NCI-H1105 (cell line): ENCODE results near the gene COPS7A.
A peak's percentile ranks its signal among the peaks of the same experiment; 100 is the strongest.

ENCODE experiments used
- DNase-seq: peaks from one replicate; lab custom pipeline; 2025; lab: John Stamatoyannopoulos, UW

COPS7A gene, protein sequence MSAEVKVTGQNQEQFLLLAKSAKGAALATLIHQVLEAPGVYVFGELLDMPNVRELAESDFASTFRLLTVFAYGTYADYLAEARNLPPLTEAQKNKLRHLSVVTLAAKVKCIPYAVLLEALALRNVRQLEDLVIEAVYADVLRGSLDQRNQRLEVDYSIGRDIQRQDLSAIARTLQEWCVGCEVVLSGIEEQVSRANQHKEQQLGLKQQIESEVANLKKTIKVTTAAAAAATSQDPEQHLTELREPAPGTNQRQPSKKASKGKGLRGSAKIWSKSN

DNA sequence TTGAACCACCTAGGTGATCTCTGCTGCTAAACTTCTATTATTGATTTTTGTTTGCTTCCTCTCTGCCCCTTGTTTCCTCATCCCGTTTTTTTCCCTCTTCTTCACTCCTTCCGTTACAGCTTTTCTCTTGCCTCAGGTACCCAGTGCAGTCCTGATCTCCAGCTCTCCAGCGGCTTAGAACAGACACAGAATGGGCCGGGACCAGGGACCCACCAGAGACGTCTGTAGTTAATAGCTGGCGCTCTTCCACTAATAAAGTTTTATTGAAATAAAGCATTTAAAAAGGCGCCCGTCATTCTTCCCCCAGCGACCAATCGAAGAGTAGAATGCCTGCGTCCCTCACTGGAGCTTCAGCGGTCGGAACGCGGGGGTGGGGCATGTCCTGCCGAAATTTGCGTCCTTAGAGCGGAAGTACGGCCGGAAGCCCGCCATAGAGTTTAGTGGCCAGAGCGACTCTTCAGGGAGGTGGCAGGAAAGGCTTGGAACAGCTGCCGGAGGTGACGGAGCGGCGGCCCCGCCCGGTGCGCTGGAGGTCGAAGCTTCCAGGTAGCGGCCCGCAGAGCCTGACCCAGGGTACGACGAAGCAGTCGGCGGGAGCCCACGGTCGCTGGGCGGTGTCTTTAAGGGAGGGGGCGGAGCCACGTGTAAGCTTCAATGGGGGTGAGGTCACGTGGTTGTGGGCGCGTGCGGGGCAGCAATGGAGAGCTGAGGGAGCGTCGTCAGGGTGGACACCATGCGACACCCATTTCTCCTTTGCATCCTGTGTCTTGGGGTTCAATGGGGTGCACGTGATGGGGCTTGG, at the start of gene COPS7A:
Gene COPS7A (plus strand): TSS at position 440 of the 802 bp plus-strand sequence. CDS start 611 bp downstream, outside the sequence.
- peak; percentile 99 for DNase-seq

DNA sequence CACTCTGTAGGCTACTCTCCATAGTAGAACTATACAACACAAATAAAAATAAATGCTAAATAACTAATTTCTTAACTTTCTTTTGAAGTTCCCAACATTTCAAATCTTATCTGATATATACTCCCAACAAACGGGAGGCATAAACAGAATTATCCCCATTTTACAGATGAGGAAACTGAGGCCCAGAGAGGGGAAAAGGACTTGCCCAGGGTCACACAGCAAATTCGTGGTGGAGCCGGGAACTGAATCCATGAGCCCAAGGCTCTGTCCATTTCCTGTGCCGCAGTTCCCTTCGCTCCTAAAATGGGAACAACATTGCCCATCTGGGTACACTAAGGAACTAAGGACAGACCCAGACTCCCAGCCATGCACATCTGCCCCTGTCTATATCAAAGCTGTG, 46.9 kb upstream of the COPS7A start:
- no peak for DNase-seq

DNA sequence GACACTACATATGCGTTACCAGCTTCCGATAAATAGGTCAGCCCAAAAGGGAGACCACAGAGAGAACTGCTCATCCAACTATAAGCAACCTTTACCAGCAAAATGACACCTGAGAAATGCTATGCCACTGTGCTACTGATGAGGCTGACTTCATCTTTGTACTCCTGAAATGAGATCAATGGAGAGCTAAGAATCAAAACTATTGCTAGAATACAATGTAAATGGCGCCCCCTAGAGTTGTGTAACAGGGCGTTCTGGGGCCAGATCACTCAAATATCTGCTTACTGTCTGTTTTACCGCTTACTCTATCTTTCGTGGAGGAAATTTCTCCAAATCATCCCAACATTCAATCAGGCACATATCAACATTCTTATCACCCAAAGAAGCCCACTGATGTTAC, 39.2 kb upstream of the COPS7A start:
- DNase-seq, result peak; percentile 23

DNA sequence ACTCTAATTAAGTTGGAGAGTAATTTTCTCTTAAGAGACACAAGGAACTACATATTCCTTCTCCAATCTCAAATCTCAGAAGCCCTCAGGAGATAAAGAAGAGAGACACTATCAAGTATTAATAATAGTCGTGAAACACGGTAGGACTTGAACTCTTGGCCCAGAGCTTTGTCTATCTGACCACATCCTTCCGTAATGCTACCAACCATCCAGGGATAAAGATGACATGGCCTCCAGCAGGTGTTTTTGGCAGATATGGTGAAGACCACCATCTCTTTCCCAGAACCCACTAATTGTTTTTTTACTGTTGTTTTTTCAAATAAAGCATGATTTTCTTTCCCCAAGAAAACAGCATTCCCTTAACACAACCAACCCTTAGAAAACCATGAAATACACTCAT, 38.0 kb upstream of the COPS7A start:
- no peak for DNase-seq

DNA sequence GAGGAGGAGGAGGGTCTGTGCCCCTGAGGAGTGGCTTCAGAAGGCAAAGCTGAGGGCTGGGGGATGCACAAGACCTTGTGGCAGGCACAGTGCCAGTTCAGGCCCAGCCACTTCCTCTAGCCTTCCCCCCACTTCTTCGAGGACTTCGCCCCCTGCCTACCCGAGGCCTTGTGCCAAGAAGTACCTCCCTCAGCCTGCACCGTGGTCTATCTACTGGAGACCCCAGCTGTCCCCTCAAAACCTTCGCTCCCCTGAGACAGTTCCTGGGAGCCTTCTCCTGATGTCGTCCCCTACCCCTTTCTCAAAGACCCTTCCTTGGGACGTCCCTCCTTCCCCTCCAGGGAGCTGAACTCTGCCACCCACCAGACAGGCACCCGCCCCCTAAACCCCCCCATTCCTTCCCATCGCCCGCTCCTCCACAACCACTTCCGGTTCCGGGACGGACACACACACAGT, 35.3 kb upstream of the COPS7A start:
- no peak for DNase-seq

DNA sequence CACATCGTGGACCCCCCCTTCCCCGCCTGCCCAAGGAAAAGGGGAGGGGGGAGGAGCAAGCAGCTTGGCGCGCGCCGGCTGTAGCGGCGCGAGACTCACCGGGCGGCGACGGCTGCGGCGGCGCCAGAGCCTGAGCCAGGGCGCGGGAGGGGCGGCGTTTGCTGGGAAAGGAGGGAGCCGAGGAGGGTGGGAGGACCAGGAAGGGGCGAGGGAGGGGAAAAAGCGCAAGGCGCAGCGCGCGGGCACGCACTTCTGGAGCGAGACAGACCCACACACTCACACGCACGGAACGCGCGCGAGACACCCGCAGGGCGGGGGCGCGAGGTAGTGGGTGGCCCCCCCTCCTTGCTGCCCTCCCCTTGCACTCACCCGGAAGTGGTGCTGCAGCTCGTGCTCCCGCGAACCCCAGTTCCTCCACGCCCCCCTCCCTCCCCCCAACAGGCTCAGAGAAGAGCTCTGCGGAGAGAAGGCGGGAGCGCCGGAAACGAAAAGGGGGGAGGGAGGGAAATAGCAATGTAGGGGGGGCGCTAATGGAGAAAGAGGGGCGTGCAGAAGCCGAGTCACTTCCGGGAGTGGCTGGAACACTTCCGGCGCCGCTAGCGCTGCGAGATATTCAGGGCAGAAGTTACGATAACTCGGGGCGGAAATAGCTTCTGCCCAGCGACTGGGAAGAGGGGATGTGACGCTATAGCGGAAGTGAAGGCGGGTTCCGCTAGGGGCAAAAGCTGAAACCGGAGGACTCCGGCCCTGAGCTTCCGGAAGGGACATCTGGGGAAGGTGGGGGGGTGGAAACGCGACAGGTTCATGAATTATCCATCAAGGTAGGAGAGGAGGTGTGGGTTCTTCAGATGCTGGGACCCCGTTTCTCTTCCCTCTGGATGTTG, 34.6 kb upstream of the COPS7A start, which contains the start of gene ZNF384:
Gene ZNF384 (minus strand): TSS at position 377 of the 884 bp plus-strand sequence. CDS start 9,855 bp downstream, outside the sequence.
- DNase-seq, result peak; percentile 99

DNA sequence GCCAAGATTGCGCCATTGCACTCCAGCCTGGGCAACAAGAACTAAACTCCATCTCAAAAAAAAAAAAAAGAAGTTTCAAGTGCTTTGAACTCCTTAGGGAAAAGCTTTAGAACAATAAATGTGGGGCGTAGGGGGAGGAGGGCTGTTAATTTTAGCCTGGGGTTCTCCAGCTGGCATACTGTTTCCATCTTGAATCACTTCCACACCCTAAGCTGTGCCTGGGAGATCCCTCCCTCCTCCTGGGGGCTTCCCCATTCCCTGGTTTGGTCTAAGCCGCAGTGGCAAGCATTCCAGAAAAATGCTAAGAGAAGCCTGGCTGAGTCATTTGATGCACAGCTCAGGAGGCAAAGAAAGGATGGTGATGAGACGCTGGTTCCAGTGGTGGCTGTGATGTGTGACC, 32.4 kb upstream of the COPS7A start:
- no peak for DNase-seq

DNA sequence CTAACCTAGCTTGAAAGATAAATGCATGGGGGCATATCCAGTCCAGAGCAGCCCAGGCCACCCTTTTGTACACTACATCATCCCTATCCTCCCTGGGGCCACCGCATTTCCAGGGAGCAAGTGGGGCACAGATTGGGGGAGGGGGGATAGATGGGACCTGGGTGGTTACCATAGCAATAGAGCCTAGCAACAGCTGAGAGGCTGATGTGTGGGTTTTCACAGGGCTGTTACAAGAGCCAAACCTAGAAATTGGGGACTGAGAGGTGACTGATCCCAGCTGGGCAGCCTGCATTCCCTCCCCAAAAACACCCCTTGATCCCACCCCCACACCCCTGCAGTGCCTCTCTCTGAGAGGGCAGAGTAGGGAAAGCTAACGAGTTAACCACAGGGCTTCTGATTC, 31.0 kb upstream of the COPS7A start:
- no peak for DNase-seq

DNA sequence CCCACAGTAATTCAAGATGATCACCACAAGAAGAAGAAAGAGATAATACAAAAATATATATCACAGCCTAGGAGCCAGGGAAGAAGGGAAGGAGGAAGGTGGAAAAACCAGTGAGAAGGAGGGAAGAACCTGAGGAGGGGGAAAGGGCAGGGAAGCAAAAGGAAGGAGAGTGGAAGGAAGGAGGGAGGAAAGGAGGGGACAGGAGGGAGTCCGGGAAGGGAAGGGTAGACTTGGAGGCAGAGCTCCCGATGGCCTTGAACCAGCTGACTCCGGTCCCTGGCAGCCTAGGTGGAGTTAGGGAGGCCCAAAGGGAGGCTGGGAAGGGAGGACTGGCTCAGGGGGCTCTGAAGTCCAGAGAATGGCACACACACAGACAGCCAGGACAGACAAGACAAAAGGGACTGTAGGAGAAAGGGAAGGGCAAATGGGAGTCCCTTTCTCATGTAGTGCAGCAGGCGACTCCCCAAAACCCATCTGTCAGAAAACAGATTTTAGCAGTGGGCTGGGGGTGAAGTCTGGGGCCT, 30.0 kb upstream of the COPS7A start:
- no peak for DNase-seq

DNA sequence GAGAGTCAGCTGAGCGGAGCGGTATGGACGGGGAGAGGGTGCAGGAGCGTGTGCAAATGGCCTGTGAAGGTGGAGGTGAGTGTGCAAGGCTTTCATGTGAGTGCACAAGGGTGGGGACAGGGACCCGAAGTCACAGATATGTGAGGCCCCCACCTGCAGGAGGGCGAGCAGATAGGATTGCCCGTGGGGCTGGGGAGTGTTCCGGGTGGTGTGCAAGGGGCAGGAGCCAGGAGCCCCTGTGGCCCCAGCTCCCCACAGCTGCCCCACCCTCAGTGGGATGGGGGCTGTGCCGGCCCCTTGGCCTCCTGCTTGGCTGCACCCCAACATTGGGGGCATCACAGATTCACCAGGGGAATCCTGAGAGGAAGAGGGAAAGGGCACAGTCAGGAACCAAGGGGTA, 29.1 kb upstream of the COPS7A start:
- DNase-seq, result no peak

DNA sequence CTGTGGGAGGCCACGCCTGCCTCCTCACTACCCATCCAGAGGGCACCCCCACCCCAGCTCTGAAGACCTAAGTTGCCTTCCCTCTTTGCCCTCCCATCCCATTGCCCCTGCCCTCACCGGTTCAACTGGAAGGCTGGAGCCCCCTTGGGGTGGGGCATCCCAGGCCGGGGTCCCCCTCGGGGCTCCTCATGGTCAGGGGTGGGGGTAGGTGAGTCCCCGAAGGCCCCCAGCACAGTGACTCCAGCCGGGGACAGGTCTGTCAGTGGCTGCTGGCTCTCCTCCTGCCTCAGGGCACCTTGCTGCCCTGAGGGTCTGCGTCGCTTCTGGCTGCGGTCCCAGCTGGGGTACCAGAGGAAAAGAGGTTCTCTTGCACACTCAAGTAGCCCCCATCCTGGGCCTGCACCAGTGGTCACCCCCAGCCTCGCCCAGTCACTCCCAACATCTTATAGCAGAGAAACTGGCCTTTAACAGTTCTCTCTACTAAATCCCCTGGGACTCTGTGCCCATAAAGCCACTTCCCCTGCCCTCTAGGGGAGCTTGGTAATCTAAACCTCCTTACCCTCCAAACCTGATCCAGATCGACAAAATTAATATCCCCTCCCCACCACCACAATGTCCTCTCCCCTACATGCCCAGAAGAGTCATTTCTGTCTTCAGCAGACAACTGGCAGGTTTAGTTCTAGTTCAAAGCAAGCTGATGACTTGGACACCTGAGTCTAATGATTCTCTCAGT, 28.4 kb upstream of the COPS7A start:
- DNase-seq, result no peak

DNA sequence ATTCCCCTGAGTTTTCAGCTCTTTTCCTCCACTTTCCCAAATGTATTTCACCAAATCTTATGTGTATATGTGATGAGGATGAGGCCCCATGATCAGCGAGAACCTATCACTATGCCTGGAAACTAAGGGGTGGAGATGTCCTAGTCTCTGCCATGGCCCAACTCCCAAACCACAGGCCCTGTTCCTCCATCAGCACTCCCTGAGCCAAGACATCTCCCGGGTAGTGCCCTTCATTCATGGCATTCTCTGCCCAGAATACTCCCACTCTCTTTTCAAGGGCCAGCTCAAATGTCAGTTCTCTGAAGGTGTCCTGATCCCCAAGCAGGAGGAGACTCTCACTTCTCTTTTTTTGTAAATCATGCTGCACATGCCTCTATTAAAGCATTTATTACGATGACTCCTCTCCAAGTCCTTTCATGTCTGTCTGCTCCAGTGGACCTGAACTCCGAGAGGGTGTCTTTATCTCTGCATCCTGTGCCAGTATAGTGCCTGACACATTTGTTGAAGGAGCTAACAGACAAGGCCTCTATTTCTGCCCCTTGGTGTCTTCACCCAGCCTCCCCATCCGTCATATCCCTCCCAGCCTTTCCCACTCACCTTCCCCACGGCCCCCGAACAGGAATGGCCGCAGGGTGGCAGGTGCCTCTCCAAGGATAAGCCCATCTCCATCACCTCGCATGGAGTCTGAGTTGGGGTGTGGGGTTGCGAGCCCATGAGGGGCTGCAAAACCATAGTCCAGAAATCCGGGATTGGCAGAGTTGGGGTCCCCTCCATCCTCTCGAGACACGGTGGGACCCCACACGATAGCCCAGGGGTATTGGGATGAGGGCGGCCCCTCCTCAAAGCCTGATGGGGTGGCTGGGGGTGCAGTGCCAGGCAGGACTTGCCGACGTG, 26.9 kb upstream of the COPS7A start:
- no peak for DNase-seq

DNA sequence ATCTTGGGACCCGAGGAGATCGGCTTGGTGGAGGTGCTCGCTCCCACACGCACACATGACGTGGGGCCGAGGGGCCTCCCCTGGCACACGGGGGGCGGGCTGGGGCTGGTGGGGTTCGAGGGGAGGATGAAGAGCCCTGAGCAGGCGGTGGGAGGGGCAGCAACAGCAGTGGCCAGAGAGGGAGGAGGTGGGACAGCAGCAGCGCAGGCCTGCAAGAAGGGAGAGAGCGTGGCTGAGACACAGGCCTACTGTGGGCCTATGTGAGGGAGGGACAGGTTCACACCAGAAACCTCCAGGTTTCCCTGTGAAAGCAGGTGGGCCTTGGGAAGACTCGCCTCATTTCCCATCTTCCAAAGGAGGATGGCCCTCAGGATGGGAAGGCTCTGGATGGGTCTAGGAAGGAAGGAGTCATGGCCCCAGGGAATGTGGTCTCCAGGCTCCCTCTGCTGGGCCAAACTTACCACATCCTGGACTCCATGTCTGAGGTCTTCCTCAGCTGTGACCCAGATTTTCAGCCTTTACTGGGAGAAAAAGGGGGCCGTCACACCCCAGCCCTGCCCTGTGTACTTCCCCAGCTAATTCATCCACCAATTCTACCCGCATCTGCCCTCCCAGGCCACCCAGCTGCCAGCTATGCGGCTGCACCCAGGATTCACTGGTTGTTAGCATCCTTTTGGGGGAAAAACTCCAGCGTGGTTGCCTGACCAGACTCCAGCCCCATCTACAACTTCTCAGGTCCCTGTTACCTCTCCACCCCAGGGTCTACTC, 26.1 kb upstream of the COPS7A start:
- DNase-seq, result peak; percentile 8

DNA sequence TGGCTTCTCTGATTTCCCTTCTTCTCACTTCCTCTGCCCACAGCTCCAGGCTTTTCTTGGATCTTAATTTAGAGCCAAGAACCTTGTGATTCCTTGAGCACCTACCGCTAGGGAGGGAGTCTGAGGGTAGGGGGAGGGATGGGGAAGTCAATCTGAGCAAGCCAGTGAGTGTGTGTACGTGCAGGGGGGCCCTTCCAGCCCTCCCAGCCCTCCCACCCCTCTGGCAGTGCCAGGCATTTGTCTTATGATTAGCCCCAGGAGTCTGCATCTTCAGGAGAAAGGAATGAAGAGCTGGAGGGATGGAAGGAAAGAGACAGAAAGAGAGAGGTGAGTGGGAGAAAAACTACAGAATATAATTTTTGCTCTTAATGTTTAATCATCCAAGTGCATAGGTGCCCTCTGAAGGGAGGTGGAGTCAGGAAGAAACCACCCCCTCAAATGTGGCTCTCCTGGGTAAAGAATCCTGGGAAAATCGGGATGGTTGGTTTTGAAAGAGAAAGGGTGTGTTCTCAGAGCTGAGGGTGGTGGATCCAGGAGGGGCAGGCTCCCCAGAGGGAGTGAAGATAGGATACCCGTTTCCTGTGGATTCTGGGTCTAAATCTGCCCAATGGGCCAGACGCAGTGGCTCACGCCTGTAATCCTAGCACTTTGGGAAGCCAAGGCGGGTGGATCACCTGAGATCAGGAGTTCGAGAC, 25.3 kb upstream of the COPS7A start:
- DNase-seq, result no peak

DNA sequence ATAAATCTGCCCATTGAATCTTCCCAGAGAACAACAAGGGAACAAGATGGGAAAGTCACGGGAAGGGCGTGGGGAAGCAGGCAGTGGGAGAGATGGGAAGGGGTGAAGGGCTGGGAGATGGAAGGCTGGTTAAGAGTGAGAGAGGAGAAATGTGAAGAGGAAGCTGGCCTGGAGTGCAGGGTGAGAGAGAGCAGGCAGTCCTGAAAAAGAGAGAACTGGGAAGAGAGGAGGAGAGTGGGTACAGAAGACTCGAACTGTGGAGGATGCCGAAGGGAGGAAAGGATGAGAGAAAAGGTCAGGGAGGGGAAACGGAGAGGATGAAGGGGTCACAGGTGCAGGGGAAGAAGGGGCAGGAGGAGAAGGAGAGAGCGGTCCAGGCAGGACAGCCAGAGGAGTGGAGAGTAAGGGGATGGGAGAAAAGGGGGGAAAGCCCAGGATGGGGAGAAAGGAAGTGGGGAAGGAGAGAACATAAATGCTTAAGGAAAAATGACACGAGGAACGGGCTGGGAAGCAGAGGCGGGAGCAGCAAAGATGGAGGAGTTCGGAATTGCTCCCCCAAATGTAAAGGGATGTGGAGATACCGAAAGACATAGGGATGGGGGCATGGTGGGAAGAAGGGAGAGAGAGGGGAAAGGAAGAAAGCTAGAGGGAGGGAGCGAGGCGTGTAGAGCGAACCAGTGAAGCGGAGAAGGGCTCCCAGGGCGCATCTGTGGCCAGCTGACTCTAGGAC, 24.4 kb upstream of the COPS7A start:
- no peak for DNase-seq

DNA sequence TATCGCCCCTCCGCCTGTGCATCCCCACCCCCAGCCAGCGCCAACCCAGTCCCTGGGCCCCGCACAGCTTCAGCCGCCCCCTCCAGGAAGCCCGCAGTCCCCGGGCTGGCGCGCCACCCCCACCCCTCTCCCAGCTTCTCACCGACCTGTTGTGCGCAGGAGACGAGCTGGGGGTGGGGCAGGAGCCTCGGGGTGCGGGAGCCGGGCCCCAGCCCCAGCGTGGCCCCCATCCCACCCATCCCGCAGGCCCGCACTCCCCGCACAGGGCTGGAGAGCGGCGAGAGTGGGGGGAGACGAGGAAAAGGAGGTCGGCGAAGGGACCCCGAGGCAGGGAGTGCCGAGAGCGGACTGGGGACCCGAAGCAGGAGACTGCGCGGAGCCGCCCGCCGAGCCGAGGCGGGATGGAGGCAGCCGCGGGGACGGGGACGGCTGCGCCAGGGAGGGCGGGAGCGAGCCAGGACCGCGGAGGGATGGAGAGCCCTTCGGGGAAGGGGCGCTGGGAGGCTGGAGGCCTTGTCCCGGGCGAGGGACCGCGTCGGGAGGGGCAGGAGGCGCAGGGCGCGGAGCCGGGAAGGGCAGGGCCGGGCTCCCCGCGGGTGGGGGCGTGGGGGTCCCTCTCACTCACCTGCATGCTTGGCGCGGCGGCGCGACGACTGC, 23.7 kb upstream of the COPS7A start:
- no peak for DNase-seq

DNA sequence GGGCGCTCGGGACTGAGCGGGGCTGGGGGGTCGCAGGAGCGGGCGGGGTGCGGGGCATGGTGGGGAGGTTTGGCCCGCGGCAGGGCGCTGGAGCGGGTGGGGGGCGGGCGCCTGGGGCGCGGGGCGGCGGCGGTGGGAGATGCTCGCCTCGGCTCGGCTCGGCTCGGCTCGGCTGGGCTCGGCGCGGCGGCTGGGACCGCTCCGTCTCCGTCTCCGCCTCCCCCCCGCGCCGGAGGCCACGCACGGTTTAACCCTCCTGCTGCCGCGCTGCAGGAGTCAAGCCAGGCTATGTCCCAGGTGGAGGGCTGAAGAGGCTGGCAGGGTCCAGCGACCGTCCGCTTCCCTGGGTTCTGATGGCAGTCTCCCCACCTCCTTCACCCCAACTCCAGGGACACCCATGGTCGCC, 23.2 kb upstream of the COPS7A start, which contains the start of gene PIANP:
Gene PIANP (minus strand): TSS at position 170 of the 406 bp plus-strand sequence. CDS start 2,754 bp downstream, outside the sequence.
- peak; percentile 49 for DNase-seq
